Vagina (tissue), 2 donors: Measurements from ENCODE around the gene ASPHD1.

Experiments used
- POLR2A ChIP-seq, 2 donors: fragments of 450-650 bp; IDR thresholded peaks; one replicate each; pipeline ENCODE4 v1.6.1; 2017; ENCODE audit warnings: antibody characterized with exemption in 2 of 2, mild to moderate bottlenecking in 2 of 2, moderate library complexity in 2 of 2
- POLR2AphosphoS5 ChIP-seq, 2 donors: sonication (generic); formaldehyde crosslinking; IDR thresholded peaks; one replicate each; pipeline ENCODE4 v1.9.0; 2017; ENCODE audit warnings: antibody characterized with exemption in 2 of 2, mild to moderate bottlenecking in 2 of 2, low read depth in 1 of 2; ENCODE audit not compliant: insufficient read depth in 1 of 2
- TF ChIP-seq, protein P1 (sequence below), 3 experiments: fragments of 450-650 bp in 2 of 3; fragments of 200-600 bp in 1 of 3; sonication (generic) in 1 of 3; IDR thresholded peaks; one replicate each; pipeline ENCODE4 v1.5.1; 2017 to 2019; ENCODE audit warnings: antibody characterized with exemption in 3 of 3, mild to moderate bottlenecking in 2 of 3, moderate library complexity in 2 of 3

DNA sequence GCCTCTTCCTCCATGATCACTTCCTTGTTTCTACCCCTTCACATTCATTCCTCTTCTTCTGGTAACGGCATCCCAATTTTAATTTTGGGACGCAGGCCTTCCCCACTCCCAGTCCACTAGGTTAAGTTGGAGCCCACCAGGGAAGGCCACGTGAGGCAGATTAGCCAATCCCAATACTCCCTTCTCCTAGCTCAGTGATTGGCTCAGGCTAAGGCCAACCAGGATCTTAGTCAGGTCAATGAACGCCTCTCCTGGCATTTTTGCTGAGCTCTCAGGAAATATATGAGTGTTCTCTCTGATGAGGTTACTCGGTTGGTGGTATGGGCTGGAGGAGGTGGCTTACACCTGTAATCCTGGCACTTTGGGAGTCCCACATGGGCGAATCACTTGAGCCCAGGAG, 16.3 kb upstream of the ASPHD1 start:
- no peak for TF ChIP-seq POLR2A (IDR thresholded peaks at IDR 0.05)
- TF ChIP-seq, protein P1, sequence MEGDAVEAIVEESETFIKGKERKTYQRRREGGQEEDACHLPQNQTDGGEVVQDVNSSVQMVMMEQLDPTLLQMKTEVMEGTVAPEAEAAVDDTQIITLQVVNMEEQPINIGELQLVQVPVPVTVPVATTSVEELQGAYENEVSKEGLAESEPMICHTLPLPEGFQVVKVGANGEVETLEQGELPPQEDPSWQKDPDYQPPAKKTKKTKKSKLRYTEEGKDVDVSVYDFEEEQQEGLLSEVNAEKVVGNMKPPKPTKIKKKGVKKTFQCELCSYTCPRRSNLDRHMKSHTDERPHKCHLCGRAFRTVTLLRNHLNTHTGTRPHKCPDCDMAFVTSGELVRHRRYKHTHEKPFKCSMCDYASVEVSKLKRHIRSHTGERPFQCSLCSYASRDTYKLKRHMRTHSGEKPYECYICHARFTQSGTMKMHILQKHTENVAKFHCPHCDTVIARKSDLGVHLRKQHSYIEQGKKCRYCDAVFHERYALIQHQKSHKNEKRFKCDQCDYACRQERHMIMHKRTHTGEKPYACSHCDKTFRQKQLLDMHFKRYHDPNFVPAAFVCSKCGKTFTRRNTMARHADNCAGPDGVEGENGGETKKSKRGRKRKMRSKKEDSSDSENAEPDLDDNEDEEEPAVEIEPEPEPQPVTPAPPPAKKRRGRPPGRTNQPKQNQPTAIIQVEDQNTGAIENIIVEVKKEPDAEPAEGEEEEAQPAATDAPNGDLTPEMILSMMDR (IDR thresholded peaks at IDR 0.05) = no peak
- TF ChIP-seq POLR2AphosphoS5 (IDR thresholded peaks at IDR 0.05; ENCODE audit: insufficient read depth in 1 of 2, low read depth in 1 of 2) = no peak
